Spleen (tissue), 11 donors: Measurements from ENCODE around the gene MS4A4E. TPM values are rescaled to one million over a fixed set of nuclear protein-coding genes. Genes with fewer than 3 reads are reported as not detected.

ENCODE experiments used
- DNase-seq: peaks from one replicate; pipeline ENCODE4 v3.0.0-alpha.2; 2020
- H3K27ac ChIP-seq, 8 donors: fragments of 200-600 bp; sonication (generic) in 7 of 8; 1 replicate in 4 of 8; 2 replicates in 4 of 8; pipeline versions ENCODE4 v1.5.0 to v1.8.0; 2016 to 2021; ENCODE audit warnings: inconsistent platforms in 4 of 8, mild to moderate bottlenecking in 4 of 8, moderate library complexity in 1 of 8
- H3K27me3 ChIP-seq, 7 donors: fragments of 200-600 bp; sonication (generic) in 6 of 7; replicated peaks in 1 of 7; 1 replicate in 4 of 7; 2 replicates in 3 of 7; pipeline versions ENCODE4 v1.5.0 to v1.8.0; 2016 to 2021; ENCODE audit warnings: inconsistent platforms in 3 of 7, mild to moderate bottlenecking in 1 of 7
- H3K36me3 ChIP-seq, 6 donors: fragments of 200-600 bp; sonication (generic) in 5 of 6; 1 replicate in 4 of 6; 2 replicates in 2 of 6; pipeline versions ENCODE4 v1.5.0 to v1.8.0; 2016 to 2021; ENCODE audit warnings: inconsistent platforms in 2 of 6
- H3K4me1 ChIP-seq, 6 donors: fragments of 200-600 bp; sonication (generic) in 5 of 6; 1 replicate in 3 of 6; 2 replicates in 3 of 6; pipeline versions ENCODE4 v1.5.0 to v1.8.0; 2016 to 2021; ENCODE audit warnings: inconsistent platforms in 3 of 6
- H3K4me3 ChIP-seq, 8 donors: fragments of 200-600 bp; sonication (generic) in 7 of 8; 1 replicate in 4 of 8; 2 replicates in 4 of 8; pipeline versions ENCODE4 v1.5.0 to v1.8.0; 2016 to 2021; ENCODE audit warnings: inconsistent platforms in 4 of 8, mild to moderate bottlenecking in 4 of 8, moderate library complexity in 2 of 8
- H3K9me3 ChIP-seq, 8 donors: fragments of 200-600 bp; sonication (generic) in 7 of 8; 1 replicate in 4 of 8; 2 replicates in 4 of 8; pipeline versions ENCODE4 v1.5.0 to v1.8.0; 2016 to 2021; ENCODE audit warnings: inconsistent platforms in 4 of 8
- POLR2A ChIP-seq, 3 donors: fragments of 450-650 bp; IDR thresholded peaks; one replicate each; pipeline ENCODE4 v1.5.1; 2017; ENCODE audit warnings: antibody characterized with exemption in 3 of 3, mild to moderate bottlenecking in 1 of 3
- POLR2AphosphoS5 ChIP-seq, 3 donors: sonication (generic); formaldehyde crosslinking; IDR thresholded peaks; one replicate each; pipeline ENCODE4 v1.5.1; 2017; ENCODE audit warnings: antibody characterized with exemption in 3 of 3
- WGBS, 5 donors: extraction: QIAGEN DNeasy Blood & Tissue Kit in 3 of 5; methylation state at CpG; one replicate each; pipeline versions ENCODE4 v1.1.5 to v1.1.7; 2013 to 2018; 5-methylcytosine and 5-hydroxymethylcytosine counted together
- intact Hi-C: fragments of 100-400 bp; cut with DNase I; formaldehyde crosslinking; loops from one replicate; pipeline ENCODE4 v1.15.0; 2023; ENCODE audit warnings: low total_unique reads
- polyA plus RNA-seq, 3 donors: library from polyadenylated mRNA; stranded (reverse); fragments of 200-250 nt; gene quantifications; one replicate each; pipeline ENCODE4 v1.2.1, GENCODE V29; 2013
- total RNA-seq, 7 donors: library from RNA; depleted of rRNA in 3 of 7; stranded (reverse); fragments of >200 nt in 3 of 7; fragmentation: NEBNext Ultra II Directional in 4 of 7; extraction: Animal tissue kit (Norgen Biotek cat#: 25700) in 4 of 7; gene quantifications; one replicate each; pipeline versions ENCODE4 v1.1.0 to v1.2.1, GENCODE V29; 2016 to 2021
- TF ChIP-seq, protein P1 (sequence below), 11 experiments: fragments of 200-600 bp in 7 of 11; fragments of 450-650 bp in 4 of 11; sonication (generic) in 4 of 11; IDR thresholded peaks in 8 of 11; conservative IDR thresholded peaks in 3 of 11; 1 replicate in 7 of 11; 2 replicates in 4 of 11; pipeline versions ENCODE4 v1.4.0 to v1.8.0; 2016 to 2021; ENCODE audit warnings: antibody characterized with exemption in 11 of 11, inconsistent platforms in 4 of 11, mild to moderate bottlenecking in 1 of 11
- donor health status: healthy with polysubstance abuse.
- donor health status: DM: no; HTN: no; CAD: no; lungs with moderate emphysema.
- donor health status: DM: no; HTN: no; CAD: no.
- donor health status: Bipolar disorder and iron deficiency.
- donor health status: healthy.
- donor health status: DM: no; HTN: no; CAD: no.
- donor health status: DM: yes; HTN: yes; CAD: no.

The MS4A4E gene
- total and polyA plus RNA-seq, 10 donors, result 1.9 to 25.4 (median 7.7) TPM

DNA sequence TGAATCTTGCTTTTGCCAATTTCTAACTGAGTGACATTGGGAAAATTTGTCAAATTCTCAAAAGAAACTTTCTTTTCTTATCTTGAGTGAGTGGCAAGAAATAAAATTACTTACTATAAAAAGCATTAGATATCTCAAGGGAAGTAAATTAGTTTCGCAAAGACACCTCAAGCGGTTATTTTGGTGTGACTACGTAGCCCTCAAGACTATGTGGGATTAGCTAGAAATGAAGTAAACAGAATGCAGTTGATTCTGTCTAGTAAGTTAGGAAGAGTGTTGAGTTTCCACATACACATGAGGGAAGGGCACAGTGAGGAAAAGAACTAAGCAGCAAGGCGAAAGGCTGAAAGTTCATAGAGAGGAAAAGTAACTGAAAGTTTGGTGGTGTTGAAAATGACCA is 31.7 kb downstream of the MS4A4E start:
- Histone ChIP-seq H3K27me3 (no peaks in the 10 kb centered on the region), H3K4me3 (no peak overlapping the region), H3K36me3 (no peaks in the 10 kb centered on the region), H3K27ac (no peak overlapping the region), H3K9me3 (no peaks in the 10 kb centered on the region), H3K4me1 (no peaks in the 10 kb centered on the region)
- DNase-seq, result no peak
- TF ChIP-seq POLR2A (IDR thresholded peaks at IDR 0.05) (no peak), POLR2AphosphoS5 (IDR thresholded peaks at IDR 0.05) (no peak)
- TF ChIP-seq, protein P1, sequence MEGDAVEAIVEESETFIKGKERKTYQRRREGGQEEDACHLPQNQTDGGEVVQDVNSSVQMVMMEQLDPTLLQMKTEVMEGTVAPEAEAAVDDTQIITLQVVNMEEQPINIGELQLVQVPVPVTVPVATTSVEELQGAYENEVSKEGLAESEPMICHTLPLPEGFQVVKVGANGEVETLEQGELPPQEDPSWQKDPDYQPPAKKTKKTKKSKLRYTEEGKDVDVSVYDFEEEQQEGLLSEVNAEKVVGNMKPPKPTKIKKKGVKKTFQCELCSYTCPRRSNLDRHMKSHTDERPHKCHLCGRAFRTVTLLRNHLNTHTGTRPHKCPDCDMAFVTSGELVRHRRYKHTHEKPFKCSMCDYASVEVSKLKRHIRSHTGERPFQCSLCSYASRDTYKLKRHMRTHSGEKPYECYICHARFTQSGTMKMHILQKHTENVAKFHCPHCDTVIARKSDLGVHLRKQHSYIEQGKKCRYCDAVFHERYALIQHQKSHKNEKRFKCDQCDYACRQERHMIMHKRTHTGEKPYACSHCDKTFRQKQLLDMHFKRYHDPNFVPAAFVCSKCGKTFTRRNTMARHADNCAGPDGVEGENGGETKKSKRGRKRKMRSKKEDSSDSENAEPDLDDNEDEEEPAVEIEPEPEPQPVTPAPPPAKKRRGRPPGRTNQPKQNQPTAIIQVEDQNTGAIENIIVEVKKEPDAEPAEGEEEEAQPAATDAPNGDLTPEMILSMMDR (IDR thresholded peaks at IDR 0.05 in 8 of 11, conservative IDR thresholded peaks at IDR 0.05 in 3 of 11), result no peak
- 73 to 80% (median 75%) methylated on average over 4 of the region's 4 CpGs for WGBS, 5 donors
- intact Hi-C loops, result no loop called here

DNA sequence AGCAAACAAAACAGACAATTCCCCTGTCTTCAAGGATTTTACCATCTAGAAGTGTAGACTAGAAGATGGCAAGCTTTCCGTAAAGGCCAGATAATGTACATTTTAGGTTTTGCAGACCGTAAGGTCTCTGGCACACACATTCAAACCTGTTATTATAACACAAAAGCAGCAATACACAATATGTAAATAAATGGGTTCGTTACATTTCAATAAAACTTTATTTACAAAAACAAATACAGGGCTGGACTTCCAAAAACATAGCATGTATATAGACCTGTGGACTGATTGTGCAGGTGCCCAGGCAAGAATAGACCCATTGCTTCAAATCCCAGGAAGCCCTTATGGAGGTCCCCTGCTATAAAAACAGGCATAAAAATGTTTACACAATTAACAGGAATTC is 33.0 kb downstream of the MS4A4E start:
- WGBS, 5 donors, result 90 to 96% (median 94%) methylated on average over 3 of the region's 3 CpGs
- intact Hi-C loops, result no loop called here
- Histone ChIP-seq H3K4me1 (no peaks in the 10 kb centered on the region), H3K36me3 (no peaks in the 10 kb centered on the region), H3K27ac (no peak overlapping the region), H3K9me3 (no peaks in the 10 kb centered on the region), H3K27me3 (no peaks in the 10 kb centered on the region), H3K4me3 (no peak overlapping the region)
- DNase-seq, result no peak
- no peak for TF ChIP-seq POLR2AphosphoS5 (IDR thresholded peaks at IDR 0.05)

DNA sequence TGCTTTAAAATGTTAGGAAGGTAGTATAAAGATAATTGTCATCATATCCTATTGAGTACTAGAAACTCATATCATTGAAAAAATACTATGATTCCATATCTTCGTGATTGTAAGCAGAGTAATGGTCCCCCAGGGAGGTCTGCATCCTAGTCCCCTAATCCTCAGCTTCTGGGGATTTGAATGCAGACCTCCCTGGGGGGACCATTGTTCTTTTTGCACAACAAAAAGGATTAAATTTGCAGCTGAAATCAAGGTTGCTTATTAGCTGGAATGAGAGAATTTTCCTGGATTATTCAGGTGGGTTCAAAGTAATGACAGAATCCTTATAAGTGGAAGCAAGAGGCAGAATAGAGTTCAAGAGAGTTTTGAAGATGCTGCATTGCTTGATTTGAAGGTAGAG is 34.0 kb downstream of the MS4A4E start:
- Histone ChIP-seq H3K27ac (no peak overlapping the region), H3K27me3 (no peaks in the 10 kb centered on the region), H3K36me3 (no peaks in the 10 kb centered on the region), H3K4me1 (no peaks in the 10 kb centered on the region), H3K9me3 (no peaks in the 10 kb centered on the region), H3K4me3 (no peak overlapping the region)
- no peak for DNase-seq
- WGBS, 5 donors, result 50 to 81% (median 71%) methylated on average over 1 of the region's 1 CpG
- intact Hi-C loops, result no loop called here
- no peak for TF ChIP-seq POLR2A (IDR thresholded peaks at IDR 0.05)
- TF ChIP-seq POLR2AphosphoS5 (IDR thresholded peaks at IDR 0.05), result no peak
- TF ChIP-seq, protein P1 (IDR thresholded peaks at IDR 0.05 in 8 of 11, conservative IDR thresholded peaks at IDR 0.05 in 3 of 11), result no peak

DNA sequence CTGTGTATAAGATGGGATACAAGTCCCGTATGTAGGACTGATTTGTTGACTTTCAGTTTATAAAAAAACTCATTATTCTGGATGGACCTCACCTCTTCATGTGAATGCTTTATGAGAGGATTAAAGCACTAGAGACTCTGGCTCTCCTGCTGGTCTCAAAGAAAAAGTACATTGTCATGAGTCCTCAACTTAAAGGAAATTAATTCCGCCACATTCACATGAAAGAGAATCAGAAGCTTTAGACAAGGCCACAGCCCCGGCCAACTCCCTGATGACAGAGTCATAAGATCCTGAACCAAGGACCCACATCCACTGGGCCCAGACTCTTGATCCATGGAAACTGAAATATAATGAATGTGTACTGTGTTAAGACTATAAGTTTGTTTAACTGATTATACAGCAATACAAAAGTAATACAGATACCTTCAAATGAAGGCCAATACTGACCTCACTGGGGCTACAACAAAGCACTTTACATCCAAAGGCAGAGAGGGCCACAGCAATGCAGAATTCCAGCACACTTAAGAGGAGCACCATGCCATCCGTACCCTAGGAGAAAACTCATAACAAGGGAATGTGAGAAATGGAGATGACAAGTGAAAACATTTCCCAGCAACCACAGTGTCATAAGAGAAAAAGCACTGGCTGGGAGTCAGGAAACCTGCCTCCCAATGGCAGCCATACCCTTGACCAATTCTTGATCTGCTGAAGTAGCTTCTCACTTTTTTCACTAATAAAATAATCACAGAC is 34.6 kb downstream of the MS4A4E start:
- H3K36me3 ChIP-seq, result no peaks in the 10 kb centered on the region
- no peaks in the 10 kb centered on the region for H3K4me1 ChIP-seq
- TF ChIP-seq, protein P1 (IDR thresholded peaks at IDR 0.05 in 8 of 11, conservative IDR thresholded peaks at IDR 0.05 in 3 of 11), result no peak
- TF ChIP-seq POLR2A (IDR thresholded peaks at IDR 0.05), result no peak
- no peak for TF ChIP-seq POLR2AphosphoS5 (IDR thresholded peaks at IDR 0.05)
- WGBS, 5 donors, result 82 to 89% (median 84%) methylated on average over 4 of the region's 4 CpGs
- H3K27me3 ChIP-seq, result no peaks in the 10 kb centered on the region
- intact Hi-C loops, result no loop called here
- H3K4me3 ChIP-seq, result no peak overlapping the region
- DNase-seq, result no peak
- H3K9me3 ChIP-seq, result no peaks in the 10 kb centered on the region
- H3K27ac ChIP-seq, result no peak overlapping the region
